Measurements from ENCODE around the gene KNSTRN.

The KNSTRN gene

GRCh38 chr15:40365624-40366456, 16.7 kb upstream of the KNSTRN start:
- no peak for TF ChIP-seq YY1 (IDR thresholded peaks at IDR 0.05; ENCODE audit: low read depth)
- TF ChIP-seq TCF12 (IDR thresholded peaks at IDR 0.05; ENCODE audit: low read depth), result no peak

DNA sequence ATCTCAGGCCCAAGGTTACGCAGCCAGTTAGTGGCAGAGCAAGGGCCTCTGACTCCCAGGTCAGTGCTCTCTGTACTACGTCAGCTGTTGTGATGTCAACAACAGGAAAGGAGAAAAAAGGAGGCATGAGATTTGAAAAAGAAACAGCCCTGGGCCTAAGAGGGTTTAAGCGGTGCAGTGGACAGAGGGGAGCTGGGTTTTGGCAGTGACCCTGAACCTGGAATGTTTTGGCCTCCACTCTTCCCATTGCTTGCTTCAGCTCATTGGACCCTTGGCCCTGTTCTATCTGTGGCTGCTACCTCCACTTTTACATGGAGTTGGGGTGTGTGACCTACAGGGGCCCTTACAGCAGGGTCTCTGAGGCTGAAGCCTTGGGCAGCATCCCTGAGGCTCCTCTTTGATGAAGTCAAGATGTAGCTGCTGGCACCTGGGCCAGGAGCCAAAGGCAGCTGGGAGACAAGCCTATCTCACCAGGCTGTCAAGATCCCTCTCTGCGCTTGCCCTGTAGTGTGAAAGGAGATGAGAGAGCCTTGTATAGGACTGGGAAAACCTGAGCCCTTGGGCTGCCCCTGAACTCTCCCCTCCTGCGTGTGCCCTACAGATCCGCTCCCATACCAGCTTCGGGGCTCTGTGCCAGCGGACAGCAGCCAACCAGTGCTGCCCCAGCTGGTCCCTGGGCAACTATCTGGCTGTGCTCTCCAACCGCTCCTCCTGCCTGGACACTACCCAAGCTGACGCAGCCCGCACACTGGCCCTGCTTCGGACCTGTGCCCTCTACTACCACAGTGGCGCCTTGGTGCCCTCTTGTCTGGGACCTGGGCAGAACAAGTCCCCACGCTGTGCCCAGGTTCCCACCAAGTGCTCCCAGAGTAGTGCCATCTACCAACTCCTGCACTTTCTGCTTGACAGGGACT, 15.8 kb upstream of the KNSTRN start:
- no peak for TF ChIP-seq CEBPB (IDR thresholded peaks at IDR 0.05)
- TF ChIP-seq TCF12 (IDR thresholded peaks at IDR 0.05; ENCODE audit: low read depth), result no peak
- no peak for TF ChIP-seq YY1 (IDR thresholded peaks at IDR 0.05; ENCODE audit: low read depth)
- TF ChIP-seq FOXM1 (IDR thresholded peaks at IDR 0.05; ENCODE audit: borderline replicate concordance, low read depth), result no peak

DNA sequence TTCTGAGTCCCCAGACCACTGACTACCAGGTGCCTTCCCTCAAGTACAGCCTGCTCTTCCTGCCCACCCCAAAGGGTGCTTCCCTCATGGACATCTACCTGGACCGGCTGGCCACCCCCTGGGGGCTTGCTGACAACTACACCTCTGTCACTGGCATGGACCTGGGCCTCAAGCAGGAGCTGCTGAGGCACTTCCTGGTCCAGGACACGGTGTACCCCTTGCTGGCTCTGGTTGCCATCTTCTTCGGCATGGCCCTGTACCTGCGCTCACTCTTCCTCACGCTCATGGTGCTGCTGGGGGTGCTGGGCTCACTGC, 15.2 kb upstream of the KNSTRN start:
- no peak for TF ChIP-seq ZBTB7A (IDR thresholded peaks at IDR 0.05; ENCODE audit: low read depth)
- no peak for TF ChIP-seq TEAD4 (IDR thresholded peaks at IDR 0.05)

DNA sequence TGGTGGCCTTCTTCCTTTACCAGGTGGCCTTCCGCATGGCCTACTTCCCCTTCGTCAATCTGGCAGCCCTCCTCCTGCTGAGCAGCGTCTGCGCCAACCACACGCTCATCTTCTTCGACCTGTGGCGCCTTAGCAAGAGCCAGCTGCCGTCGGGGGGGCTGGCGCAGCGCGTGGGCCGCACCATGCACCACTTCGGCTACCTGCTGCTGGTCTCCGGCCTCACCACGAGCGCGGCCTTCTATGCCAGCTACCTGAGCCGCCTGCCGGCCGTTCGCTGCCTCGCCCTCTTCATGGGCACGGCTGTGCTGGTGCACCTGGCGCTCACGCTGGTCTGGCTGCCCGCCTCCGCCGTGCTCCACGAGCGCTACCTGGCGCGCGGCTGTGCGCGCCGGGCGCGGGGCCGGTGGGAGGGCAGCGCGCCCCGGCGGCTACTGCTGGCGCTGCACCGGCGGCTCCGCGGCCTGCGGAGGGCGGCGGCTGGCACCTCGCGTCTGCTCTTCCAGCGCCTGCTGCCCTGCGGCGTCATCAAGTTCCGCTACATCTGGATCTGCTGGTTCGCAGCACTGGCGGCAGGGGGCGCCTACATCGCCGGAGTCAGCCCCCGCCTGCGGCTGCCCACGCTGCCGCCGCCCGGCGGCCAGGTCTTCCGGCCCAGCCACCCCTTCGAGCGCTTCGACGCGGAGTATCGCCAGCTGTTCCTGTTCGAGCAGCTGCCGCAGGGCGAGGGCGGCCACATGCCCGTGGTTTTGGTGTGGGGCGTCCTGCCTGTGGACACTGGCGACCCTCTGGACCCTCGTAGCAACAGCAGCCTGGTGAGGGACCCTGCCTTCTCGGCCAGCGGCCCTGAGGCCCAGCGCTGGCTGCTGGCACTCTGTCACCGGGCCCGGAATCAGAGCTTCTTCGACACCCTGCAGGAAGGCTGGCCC, 14.6 kb upstream of the KNSTRN start:
- TF ChIP-seq CREB1 (IDR thresholded peaks at IDR 0.05; ENCODE audit: low read depth) (peak; percentile 22; the same call in 1 of the 2 replicates), EP300 (IDR thresholded peaks at IDR 0.05; ENCODE audit: borderline replicate concordance) (no peak), YY1 (IDR thresholded peaks at IDR 0.05; ENCODE audit: low read depth) (no peak), TAF1 (IDR thresholded peaks at IDR 0.05; ENCODE audit: low read depth) (no peak), TCF12 (IDR thresholded peaks at IDR 0.05; ENCODE audit: low read depth) (no peak; the same call in none of the 2 replicates), USF1 (IDR thresholded peaks at IDR 0.05) (no peak), CEBPB (IDR thresholded peaks at IDR 0.05) (no peak), EGR1 (IDR thresholded peaks at IDR 0.05) (peak; percentile 69), RAD21 (IDR thresholded peaks at IDR 0.05; ENCODE audit: low read depth) (peak; percentile 43), FOXM1 (IDR thresholded peaks at IDR 0.05; ENCODE audit: borderline replicate concordance, low read depth) (no peak), ZBTB7A (IDR thresholded peaks at IDR 0.05; ENCODE audit: low read depth) (peak; percentile 77; the same call in 1 of the 2 replicates), NFIC (IDR thresholded peaks at IDR 0.05) (peak; percentile 45; the same call in 1 of the 2 replicates), TEAD4 (IDR thresholded peaks at IDR 0.05) (no peak)
- TF ChIP-seq, protein P1, sequence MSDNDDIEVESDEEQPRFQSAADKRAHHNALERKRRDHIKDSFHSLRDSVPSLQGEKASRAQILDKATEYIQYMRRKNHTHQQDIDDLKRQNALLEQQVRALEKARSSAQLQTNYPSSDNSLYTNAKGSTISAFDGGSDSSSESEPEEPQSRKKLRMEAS (IDR thresholded peaks at IDR 0.05), result peak; percentile 97
- TF ChIP-seq, protein P2, sequence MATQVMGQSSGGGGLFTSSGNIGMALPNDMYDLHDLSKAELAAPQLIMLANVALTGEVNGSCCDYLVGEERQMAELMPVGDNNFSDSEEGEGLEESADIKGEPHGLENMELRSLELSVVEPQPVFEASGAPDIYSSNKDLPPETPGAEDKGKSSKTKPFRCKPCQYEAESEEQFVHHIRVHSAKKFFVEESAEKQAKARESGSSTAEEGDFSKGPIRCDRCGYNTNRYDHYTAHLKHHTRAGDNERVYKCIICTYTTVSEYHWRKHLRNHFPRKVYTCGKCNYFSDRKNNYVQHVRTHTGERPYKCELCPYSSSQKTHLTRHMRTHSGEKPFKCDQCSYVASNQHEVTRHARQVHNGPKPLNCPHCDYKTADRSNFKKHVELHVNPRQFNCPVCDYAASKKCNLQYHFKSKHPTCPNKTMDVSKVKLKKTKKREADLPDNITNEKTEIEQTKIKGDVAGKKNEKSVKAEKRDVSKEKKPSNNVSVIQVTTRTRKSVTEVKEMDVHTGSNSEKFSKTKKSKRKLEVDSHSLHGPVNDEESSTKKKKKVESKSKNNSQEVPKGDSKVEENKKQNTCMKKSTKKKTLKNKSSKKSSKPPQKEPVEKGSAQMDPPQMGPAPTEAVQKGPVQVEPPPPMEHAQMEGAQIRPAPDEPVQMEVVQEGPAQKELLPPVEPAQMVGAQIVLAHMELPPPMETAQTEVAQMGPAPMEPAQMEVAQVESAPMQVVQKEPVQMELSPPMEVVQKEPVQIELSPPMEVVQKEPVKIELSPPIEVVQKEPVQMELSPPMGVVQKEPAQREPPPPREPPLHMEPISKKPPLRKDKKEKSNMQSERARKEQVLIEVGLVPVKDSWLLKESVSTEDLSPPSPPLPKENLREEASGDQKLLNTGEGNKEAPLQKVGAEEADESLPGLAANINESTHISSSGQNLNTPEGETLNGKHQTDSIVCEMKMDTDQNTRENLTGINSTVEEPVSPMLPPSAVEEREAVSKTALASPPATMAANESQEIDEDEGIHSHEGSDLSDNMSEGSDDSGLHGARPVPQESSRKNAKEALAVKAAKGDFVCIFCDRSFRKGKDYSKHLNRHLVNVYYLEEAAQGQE (IDR thresholded peaks at IDR 0.05; ENCODE audit: low read depth), result no peak

- TF ChIP-seq TCF12 (IDR thresholded peaks at IDR 0.05; ENCODE audit: low read depth), result no peak
- TF ChIP-seq CEBPB (IDR thresholded peaks at IDR 0.05), result no peak
- TF ChIP-seq TAF1 (IDR thresholded peaks at IDR 0.05; ENCODE audit: low read depth), result no peak
- no peak for TF ChIP-seq ZBTB7A (IDR thresholded peaks at IDR 0.05; ENCODE audit: low read depth)
- TF ChIP-seq, protein P2 (IDR thresholded peaks at IDR 0.05; ENCODE audit: low read depth), result no peak
These were observed 13.6 kb upstream of the KNSTRN start for GRCh38 chr15:40368719-40369473.
